GF-D8 (cell line): ENCODE measurements around the gene RAB7A.

Source experiments
- DNase-seq: peaks from one replicate; lab custom pipeline; 2025; lab: John Stamatoyannopoulos, UW

The RAB7A gene

GRCh38 chr3:128788268-128788869, 62.4 kb downstream of the RAB7A start:
- no peak for DNase-seq

GRCh38 chr3:128794067-128794768, 68.2 kb downstream of the RAB7A start:
- DNase-seq, result no peak

- peak; percentile 29 for DNase-seq
Measured at GRCh38 chr3:128794770-128795649, 69.0 kb downstream of the RAB7A start.

GRCh38 chr3:128799653-128800052, 73.7 kb downstream of the RAB7A start:
- DNase-seq, result no peak

- no peak for DNase-seq
Measured at GRCh38 chr3:128800241-128801187, 74.5 kb downstream of the RAB7A start.

GRCh38 chr3:128801779-128802380, 75.9 kb downstream of the RAB7A start:
- no peak for DNase-seq

- no peak for DNase-seq
Measured at GRCh38 chr3:128803307-128803706, 77.3 kb downstream of the RAB7A start.

GRCh38 chr3:128804017-128804810, 78.2 kb downstream of the RAB7A start:
- DNase-seq, result peak; percentile 67

- DNase-seq, result no peak
Measured at GRCh38 chr3:128804811-128805155, 78.8 kb downstream of the RAB7A start.

GRCh38 chr3:128805772-128806171, 79.8 kb downstream of the RAB7A start:
- DNase-seq, result no peak

- no peak for DNase-seq
Measured at GRCh38 chr3:128806588-128806987, 80.6 kb downstream of the RAB7A start.

- DNase-seq, result no peak
Measured at GRCh38 chr3:128807186-128807830, 81.3 kb downstream of the RAB7A start.

GRCh38 chr3:128808672-128809071, 82.7 kb downstream of the RAB7A start:
- DNase-seq, result no peak

- DNase-seq, result no peak
Measured at GRCh38 chr3:128813097-128813496, 87.1 kb downstream of the RAB7A start.

- no peak for DNase-seq
Measured at GRCh38 chr3:128814060-128814459, 88.1 kb downstream of the RAB7A start.

GRCh38 chr3:128814519-128815317, 88.7 kb downstream of the RAB7A start:
- DNase-seq, result no peak

- no peak for DNase-seq
Measured at GRCh38 chr3:128815318-128816064, 89.5 kb downstream of the RAB7A start.

- no peak for DNase-seq
Measured at GRCh38 chr3:128818186-128818787, 92.3 kb downstream of the RAB7A start.
